CD8-positive, alpha-beta memory T cell (primary cell): Measurements from ENCODE around the gene KRT86. TPM values are rescaled to one million over a fixed set of nuclear protein-coding genes. Genes with fewer than 3 reads are reported as not detected.

Experiments used
- CTCF ChIA-PET: fragments of 350-600 bp; sonication (Branson Sonifier 250); formaldehyde crosslinking; loops from one replicate; lab custom pipeline; 2021; ENCODE audit warnings: antibody characterized with exemption; lab: Charles Lee
- POLR2A ChIA-PET: fragments of 350-600 bp; sonication (Branson Sonifier 250); formaldehyde crosslinking; loops from one replicate; lab custom pipeline; 2021; ENCODE audit warnings: antibody characterized with exemption; lab: Charles Lee
- DNase-seq, 5 donors: peaks; one replicate each; pipeline versions ENCODE4 v3.0.0 to v3.0.0-alpha.2; 2020 to 2022; ENCODE audit warnings: mixed read lengths in 1 of 5
- H3K27ac ChIP-seq: one replicate; pipeline ENCODE4 v1.7.0; 2013; ENCODE audit warnings: low read depth, mild to moderate bottlenecking, low read length, moderate library complexity
- H3K27me3 ChIP-seq: 2 replicates; pipeline ENCODE4 v1.7.0; 2013; ENCODE audit warnings: low read length, mild to moderate bottlenecking; ENCODE audit not compliant: insufficient read depth, poor library complexity, severe bottlenecking
- H3K36me3 ChIP-seq: 2 replicates; pipeline ENCODE4 v1.7.0; 2013; ENCODE audit warnings: mild to moderate bottlenecking, low read length, moderate library complexity; ENCODE audit not compliant: insufficient read depth
- H3K4me1 ChIP-seq: 2 replicates; pipeline ENCODE4 v1.7.0; 2013; ENCODE audit warnings: mild to moderate bottlenecking, low read length, moderate library complexity; ENCODE audit not compliant: insufficient read depth
- H3K4me3 ChIP-seq: 2 replicates; pipeline ENCODE4 v1.7.0; 2013; ENCODE audit warnings: mild to moderate bottlenecking, low read length
- H3K9me3 ChIP-seq: 2 replicates; pipeline ENCODE4 v1.7.0; 2013; ENCODE audit warnings: mild to moderate bottlenecking, low read length
- H3K27ac Mint-ChIP-seq, 8 donors: one replicate each; pipeline ENCODE4 v1.8.0; 2020 to 2021; ENCODE audit warnings: mixed read lengths in 8 of 8, mild to moderate bottlenecking in 6 of 8, inconsistent platforms in 3 of 8, moderate library complexity in 3 of 8
- H3K27me3 Mint-ChIP-seq, 2 donors: one replicate each; pipeline ENCODE4 v1.8.0; 2020 to 2021; ENCODE audit warnings: mixed read lengths in 2 of 2, mild to moderate bottlenecking in 1 of 2, moderate library complexity in 1 of 2
- H3K36me3 Mint-ChIP-seq, 3 donors: one replicate each; pipeline ENCODE4 v1.8.0; 2020 to 2021; ENCODE audit warnings: mixed read lengths in 3 of 3, inconsistent platforms in 1 of 3, mild to moderate bottlenecking in 1 of 3
- H3K4me1 Mint-ChIP-seq, 3 donors: one replicate each; pipeline ENCODE4 v1.8.0; 2020 to 2021; ENCODE audit warnings: mixed read lengths in 3 of 3, inconsistent platforms in 1 of 3, mild to moderate bottlenecking in 1 of 3
- H3K4me3 Mint-ChIP-seq, 7 donors: one replicate each; pipeline ENCODE4 v1.8.0; 2020 to 2021; ENCODE audit warnings: mixed read lengths in 7 of 7, mild to moderate bottlenecking in 6 of 7, moderate library complexity in 4 of 7, inconsistent platforms in 2 of 7
- H3K9me3 Mint-ChIP-seq, 5 donors: one replicate each; pipeline ENCODE4 v1.8.0; 2020 to 2022; ENCODE audit warnings: mixed read lengths in 5 of 5, mild to moderate bottlenecking in 3 of 5, moderate library complexity in 2 of 5, inconsistent platforms in 1 of 5
- polyA plus RNA-seq: library from polyadenylated mRNA; unstranded; fragments of 300-500 nt; fragmentation: Illumina TruSeq; gene quantifications from one replicate; pipeline ENCODE4 v1.2.3, GENCODE V29; 2021
- total RNA-seq, 2 experiments: library from RNA; stranded (reverse); gene quantifications; one replicate each; pipeline ENCODE4 v1.2.3, GENCODE V29; 2021

Gene KRT86
- total and polyA plus RNA-seq, 3 experiments from 2014 or later, result 0.31 TPM; not detected in 2

GRCh38 chr12:52246720-52247621, 27.5 kb upstream of the KRT86 start:
- no peaks in the 10 kb centered on the region for H3K9me3 ChIP-seq
- H3K27me3 ChIP-seq, result peaks cover 3% of the 10 kb centered on the region
- no peak for DNase-seq
- peaks cover 14% of the 10 kb centered on the region for H3K4me1 ChIP-seq
- Mint-ChIP-seq H3K36me3 (no peaks in the 10 kb centered on the region), H3K27me3 (peaks cover 17 to 49% of the 10 kb centered on the region in 2 donors), H3K4me3 (no peak overlapping the region), H3K9me3 (no peaks in the 10 kb centered on the region), H3K27ac (peak overlapping the region in 1 of 8 donors; percentile 81), H3K4me1 (peaks cover 14 to 38% (median 22%) of the 10 kb centered on the region in 3 donors)
- H3K4me3 ChIP-seq, result no peak overlapping the region
- ChIA-PET CTCF (no interaction called here), POLR2A (no interaction called here)
- no peaks in the 10 kb centered on the region for H3K36me3 ChIP-seq
- no peak overlapping the region for H3K27ac ChIP-seq

GRCh38 chr12:52247622-52248540, 26.6 kb upstream of the KRT86 start:
- DNase-seq, result no peak
- CTCF ChIA-PET, result no interaction called here
- POLR2A ChIA-PET, result no interaction called here
- Mint-ChIP-seq H3K27me3 (peaks cover 21 to 49% of the 10 kb centered on the region in 2 donors), H3K4me1 (peaks cover 14 to 40% (median 23%) of the 10 kb centered on the region in 3 donors), H3K27ac (peak overlapping the region in 1 of 8 donors; percentile 81), H3K36me3 (no peaks in the 10 kb centered on the region), H3K4me3 (no peak overlapping the region), H3K9me3 (no peaks in the 10 kb centered on the region)
- Histone ChIP-seq H3K27me3 (peaks cover 3% of the 10 kb centered on the region), H3K36me3 (no peaks in the 10 kb centered on the region), H3K4me1 (peaks cover 14% of the 10 kb centered on the region), H3K9me3 (no peaks in the 10 kb centered on the region), H3K27ac (no peak overlapping the region), H3K4me3 (no peak overlapping the region)

- peak overlapping the region in 1 of 8 donors; percentile 41 for H3K27ac Mint-ChIP-seq
- Histone ChIP-seq H3K4me3 (no peak overlapping the region), H3K4me1 (peaks cover 6% of the 10 kb centered on the region), H3K27me3 (peaks cover 3% of the 10 kb centered on the region), H3K36me3 (no peaks in the 10 kb centered on the region), H3K9me3 (no peaks in the 10 kb centered on the region), H3K27ac (no peak overlapping the region)
- peaks cover 11 to 33% (median 18%) of the 10 kb centered on the region in 3 donors for H3K4me1 Mint-ChIP-seq
- H3K36me3 Mint-ChIP-seq, result no peaks in the 10 kb centered on the region
- ChIA-PET CTCF (interaction anchor here (1.5 kb wide), 1 partner anchor 30 kb away, joined by 3 read pairs; no protein-coding TSS in a partner anchor), POLR2A (no interaction called here)
- DNase-seq, result no peak
- H3K27me3 Mint-ChIP-seq, result peaks cover 21 to 44% of the 10 kb centered on the region in 2 donors
- H3K9me3 Mint-ChIP-seq, result no peaks in the 10 kb centered on the region
- H3K4me3 Mint-ChIP-seq, result peak overlapping the region in 1 of 7 donors; percentile 70
Measured at GRCh38 chr12:52248541-52249461, 25.6 kb upstream of the KRT86 start.

- Histone ChIP-seq H3K27ac (no peak overlapping the region), H3K27me3 (peaks cover 3% of the 10 kb centered on the region), H3K4me3 (no peak overlapping the region), H3K36me3 (no peaks in the 10 kb centered on the region), H3K9me3 (no peaks in the 10 kb centered on the region), H3K4me1 (no peaks in the 10 kb centered on the region)
- DNase-seq, result no peak
- H3K9me3 Mint-ChIP-seq, result no peaks in the 10 kb centered on the region
- CTCF ChIA-PET, result interaction anchor here (1.5 kb wide), 1 partner anchor 30 kb away, joined by 3 read pairs; no protein-coding TSS in a partner anchor
- H3K27ac Mint-ChIP-seq, result peak overlapping the region in 1 of 8 donors; percentile 41
- POLR2A ChIA-PET, result no interaction called here
- H3K36me3 Mint-ChIP-seq, result no peaks in the 10 kb centered on the region
- H3K4me3 Mint-ChIP-seq, result peak overlapping the region in 1 of 7 donors; percentile 70
- H3K27me3 Mint-ChIP-seq, result peaks cover 27 to 45% of the 10 kb centered on the region in 2 donors
- H3K4me1 Mint-ChIP-seq, result peaks cover 4 to 25% (median 11%) of the 10 kb centered on the region in 3 donors
Measured at GRCh38 chr12:52249511-52250047, 24.9 kb upstream of the KRT86 start.

GRCh38 chr12:52250048-52250990, 24.1 kb upstream of the KRT86 start:
- H3K27me3 ChIP-seq, result peaks cover 3% of the 10 kb centered on the region
- CTCF ChIA-PET, result interaction anchor here (1.5 kb wide), 1 partner anchor 29 kb away, joined by 3 read pairs; no protein-coding TSS in a partner anchor
- Mint-ChIP-seq H3K4me3 (no peak overlapping the region), H3K9me3 (no peaks in the 10 kb centered on the region), H3K27me3 (peaks cover 34 to 52% of the 10 kb centered on the region in 2 donors), H3K4me1 (peaks cover 4 to 25% (median 11%) of the 10 kb centered on the region in 3 donors), H3K27ac (peak overlapping the region in 1 of 8 donors; percentile 3), H3K36me3 (no peaks in the 10 kb centered on the region)
- H3K4me1 ChIP-seq, result no peaks in the 10 kb centered on the region
- POLR2A ChIA-PET, result no interaction called here
- no peak overlapping the region for H3K4me3 ChIP-seq
- no peak for DNase-seq
- no peak overlapping the region for H3K27ac ChIP-seq
- no peaks in the 10 kb centered on the region for H3K9me3 ChIP-seq
- no peaks in the 10 kb centered on the region for H3K36me3 ChIP-seq

GRCh38 chr12:52251367-52252051, 22.9 kb upstream of the KRT86 start:
- Histone ChIP-seq H3K27me3 (peaks cover 3% of the 10 kb centered on the region), H3K4me3 (no peak overlapping the region), H3K4me1 (no peaks in the 10 kb centered on the region), H3K27ac (no peak overlapping the region), H3K9me3 (no peaks in the 10 kb centered on the region), H3K36me3 (no peaks in the 10 kb centered on the region)
- Mint-ChIP-seq H3K4me3 (no peak overlapping the region), H3K9me3 (no peaks in the 10 kb centered on the region), H3K4me1 (peaks cover 4 to 21% (median 11%) of the 10 kb centered on the region in 3 donors), H3K36me3 (no peaks in the 10 kb centered on the region), H3K27me3 (peaks cover 42 to 57% of the 10 kb centered on the region in 2 donors), H3K27ac (peak overlapping the region in 2 of 8 donors; percentile 5)
- no peak for DNase-seq
- ChIA-PET POLR2A (no interaction called here), CTCF (interaction anchor here (1.0 to 1.3 kb wide), 2 partner anchors 14 to 16 kb away, joined by 3 read pairs; no protein-coding TSS in a partner anchor)
